HCT116 (cell line): Measurements from ENCODE around the gene RASGRF2.

ENCODE experiments used
- CBX3 ChIP-seq: IDR thresholded peaks from 2 replicates; pipeline ENCODE4 v1.6.1; 2012; ENCODE audit warnings: low read depth
- CEBPB ChIP-seq: IDR thresholded peaks from 2 replicates; pipeline ENCODE4 v1.6.1; 2012; ENCODE audit warnings: low read depth
- EZH2 ChIP-seq: fragments of 200-600 bp; sonication (generic); IDR thresholded peaks from 2 replicates; pipeline ENCODE4 v1.6.1; 2017; ENCODE audit warnings: antibody characterized with exemption, mixed run types
- POLR2A ChIP-seq: IDR thresholded peaks from 2 replicates; pipeline ENCODE4 v1.7.0; 2011; ENCODE audit warnings: borderline replicate concordance; ENCODE audit not compliant: insufficient read depth, insufficient read length; ENCODE audit errors: extremely low read depth
- SIN3A ChIP-seq: IDR thresholded peaks from 2 replicates; pipeline ENCODE4 v1.6.1; 2012; ENCODE audit warnings: low read depth
- TCF7L2 ChIP-seq: IDR thresholded peaks from 2 replicates; pipeline ENCODE4 v1.7.0; 2011; ENCODE audit warnings: borderline replicate concordance, inconsistent platforms; ENCODE audit not compliant: insufficient read depth, insufficient read length; ENCODE audit errors: extremely low read depth
- ZFX ChIP-seq: fragments of 450-650 bp; IDR thresholded peaks from 2 replicates; pipeline ENCODE4 v1.6.1; 2017
- TF ChIP-seq, protein P1 (sequence below), 3 experiments: fragments of 200-600 bp in 1 of 3; sonication (generic) in 1 of 3; IDR thresholded peaks in 2 of 3; conservative IDR thresholded peaks in 1 of 3; 2 replicates each; pipeline ENCODE4 v1.5.1; 2012 to 2017; ENCODE audit warnings: low read depth in 2 of 3, low read length in 2 of 3, antibody characterized with exemption in 1 of 3, borderline replicate concordance in 1 of 3, control low read depth in 1 of 3, mild to moderate bottlenecking in 1 of 3, mixed read lengths in 1 of 3, mixed run types in 1 of 3, moderate library complexity in 1 of 3; ENCODE audit not compliant: insufficient read depth in 1 of 3

- TF ChIP-seq EZH2 (no peak), POLR2A (no peak), CBX3 (no peak), TCF7L2 (no peak), ZFX (no peak), CEBPB (no peak), SIN3A (no peak)
- TF ChIP-seq, protein P1, sequence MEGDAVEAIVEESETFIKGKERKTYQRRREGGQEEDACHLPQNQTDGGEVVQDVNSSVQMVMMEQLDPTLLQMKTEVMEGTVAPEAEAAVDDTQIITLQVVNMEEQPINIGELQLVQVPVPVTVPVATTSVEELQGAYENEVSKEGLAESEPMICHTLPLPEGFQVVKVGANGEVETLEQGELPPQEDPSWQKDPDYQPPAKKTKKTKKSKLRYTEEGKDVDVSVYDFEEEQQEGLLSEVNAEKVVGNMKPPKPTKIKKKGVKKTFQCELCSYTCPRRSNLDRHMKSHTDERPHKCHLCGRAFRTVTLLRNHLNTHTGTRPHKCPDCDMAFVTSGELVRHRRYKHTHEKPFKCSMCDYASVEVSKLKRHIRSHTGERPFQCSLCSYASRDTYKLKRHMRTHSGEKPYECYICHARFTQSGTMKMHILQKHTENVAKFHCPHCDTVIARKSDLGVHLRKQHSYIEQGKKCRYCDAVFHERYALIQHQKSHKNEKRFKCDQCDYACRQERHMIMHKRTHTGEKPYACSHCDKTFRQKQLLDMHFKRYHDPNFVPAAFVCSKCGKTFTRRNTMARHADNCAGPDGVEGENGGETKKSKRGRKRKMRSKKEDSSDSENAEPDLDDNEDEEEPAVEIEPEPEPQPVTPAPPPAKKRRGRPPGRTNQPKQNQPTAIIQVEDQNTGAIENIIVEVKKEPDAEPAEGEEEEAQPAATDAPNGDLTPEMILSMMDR (IDR thresholded peaks at IDR 0.05 in 2 of 3, conservative IDR thresholded peaks at IDR 0.05 in 1 of 3; ENCODE audit: borderline replicate concordance in 1 of 3, insufficient read depth in 1 of 3, low read depth in 2 of 3, low read length in 2 of 3) = no peak
Measured at GRCh38 chr5:81219389-81219788, 259.2 kb downstream of the RASGRF2 start.
